Activated naive CD8-positive, alpha-beta T cell treated with anti-CD3 and anti-CD28 coated beads for 36 hours (primary cell): Measurements from ENCODE around the gene SETDB2. TPM values are rescaled to one million over a fixed set of nuclear protein-coding genes. Genes with fewer than 3 reads are reported as not detected.

Source experiments
- DNase-seq: peaks from one replicate; pipeline ENCODE4 v3.0.0; 2021
- H3K27ac Mint-ChIP-seq: one replicate; pipeline ENCODE4 v1.8.0; 2022; ENCODE audit warnings: mild to moderate bottlenecking, moderate library complexity, mixed read lengths
- H3K27me3 Mint-ChIP-seq: one replicate; pipeline ENCODE4 v1.8.0; 2022; ENCODE audit warnings: mild to moderate bottlenecking, mixed read lengths
- H3K36me3 Mint-ChIP-seq: one replicate; pipeline ENCODE4 v1.8.0; 2021; ENCODE audit warnings: mild to moderate bottlenecking, mixed read lengths
- H3K4me1 Mint-ChIP-seq: one replicate; pipeline ENCODE4 v1.8.0; 2021; ENCODE audit warnings: mixed read lengths
- H3K4me3 Mint-ChIP-seq: one replicate; pipeline ENCODE4 v1.8.0; 2022; ENCODE audit warnings: mild to moderate bottlenecking, moderate library complexity, mixed read lengths
- H3K9me3 Mint-ChIP-seq: one replicate; pipeline ENCODE4 v1.8.0; 2022; ENCODE audit warnings: mixed read lengths
- total RNA-seq, 2 experiments: library from RNA; stranded (reverse); gene quantifications; one replicate each; pipeline ENCODE4 v1.2.3, GENCODE V29; 2021

SETDB2 gene
- total RNA-seq, 2 experiments from 2014 or later, result 11.1 to 11.3 TPM

- H3K27me3 Mint-ChIP-seq, result no peaks in the 10 kb centered on the region
- H3K4me3 Mint-ChIP-seq, result no peak overlapping the region
- DNase-seq, result no peak
- no peak overlapping the region for H3K27ac Mint-ChIP-seq
- no peaks in the 10 kb centered on the region for H3K36me3 Mint-ChIP-seq
- no peaks in the 10 kb centered on the region for H3K9me3 Mint-ChIP-seq
- H3K4me1 Mint-ChIP-seq, result no peaks in the 10 kb centered on the region
Measured at GRCh38 chr13:49412749-49413148, 31.3 kb upstream of the SETDB2 start.

GRCh38 chr13:49417161-49417560 is 26.9 kb upstream of the SETDB2 start:
- no peak for DNase-seq
- Mint-ChIP-seq H3K36me3 (no peaks in the 10 kb centered on the region), H3K4me1 (no peaks in the 10 kb centered on the region), H3K4me3 (no peak overlapping the region), H3K27ac (no peak overlapping the region), H3K27me3 (no peaks in the 10 kb centered on the region), H3K9me3 (no peaks in the 10 kb centered on the region)

GRCh38 chr13:49418206-49418605 is 25.9 kb upstream of the SETDB2 start:
- DNase-seq, result no peak
- Mint-ChIP-seq H3K4me1 (no peaks in the 10 kb centered on the region), H3K27ac (no peak overlapping the region), H3K36me3 (no peaks in the 10 kb centered on the region), H3K27me3 (no peaks in the 10 kb centered on the region), H3K4me3 (no peak overlapping the region), H3K9me3 (no peaks in the 10 kb centered on the region)

- Mint-ChIP-seq H3K36me3 (no peaks in the 10 kb centered on the region), H3K27ac (peak overlapping the region; percentile 29)
Measured at GRCh38 chr13:49419276-49419675, 24.8 kb upstream of the SETDB2 start.

GRCh38 chr13:49421391-49421790 is 22.7 kb upstream of the SETDB2 start:
- H3K4me3 Mint-ChIP-seq, result no peak overlapping the region
- no peaks in the 10 kb centered on the region for H3K36me3 Mint-ChIP-seq
- DNase-seq, result peak; percentile 9
- H3K9me3 Mint-ChIP-seq, result no peaks in the 10 kb centered on the region
- no peaks in the 10 kb centered on the region for H3K27me3 Mint-ChIP-seq
- no peaks in the 10 kb centered on the region for H3K4me1 Mint-ChIP-seq
- no peak overlapping the region for H3K27ac Mint-ChIP-seq

More at GRCh38 chr13:49419276-49419675, 24.8 kb upstream of the SETDB2 start:
- no peak for DNase-seq
- no peak overlapping the region for H3K4me3 Mint-ChIP-seq
- no peaks in the 10 kb centered on the region for H3K4me1 Mint-ChIP-seq
- H3K9me3 Mint-ChIP-seq, result no peaks in the 10 kb centered on the region
- H3K27me3 Mint-ChIP-seq, result no peaks in the 10 kb centered on the region

- no peaks in the 10 kb centered on the region for H3K9me3 Mint-ChIP-seq
- H3K36me3 Mint-ChIP-seq, result peaks cover 2% of the 10 kb centered on the region
- no peak overlapping the region for H3K27ac Mint-ChIP-seq
- H3K4me3 Mint-ChIP-seq, result no peak overlapping the region
- H3K27me3 Mint-ChIP-seq, result no peaks in the 10 kb centered on the region
- DNase-seq, result no peak
- no peaks in the 10 kb centered on the region for H3K4me1 Mint-ChIP-seq
Measured at GRCh38 chr13:49424011-49424560, 20.0 kb upstream of the SETDB2 start.

GRCh38 chr13:49428041-49428763 is 15.9 kb upstream of the SETDB2 start:
- Mint-ChIP-seq H3K4me3 (no peak overlapping the region), H3K27ac (no peak overlapping the region), H3K36me3 (peaks cover 2% of the 10 kb centered on the region), H3K4me1 (no peaks in the 10 kb centered on the region), H3K27me3 (no peaks in the 10 kb centered on the region), H3K9me3 (no peaks in the 10 kb centered on the region)
- DNase-seq, result no peak

- Mint-ChIP-seq H3K36me3 (peaks cover 2% of the 10 kb centered on the region), H3K4me3 (no peak overlapping the region), H3K27ac (no peak overlapping the region), H3K27me3 (no peaks in the 10 kb centered on the region), H3K4me1 (no peaks in the 10 kb centered on the region), H3K9me3 (no peaks in the 10 kb centered on the region)
- no peak for DNase-seq
Measured at GRCh38 chr13:49429121-49429520, 15.0 kb upstream of the SETDB2 start.

- Mint-ChIP-seq H3K9me3 (no peaks in the 10 kb centered on the region), H3K4me1 (no peaks in the 10 kb centered on the region), H3K36me3 (peaks cover 2% of the 10 kb centered on the region), H3K27me3 (no peaks in the 10 kb centered on the region), H3K4me3 (no peak overlapping the region), H3K27ac (no peak overlapping the region)
- no peak for DNase-seq
Measured at GRCh38 chr13:49435992-49436391, 8.1 kb upstream of the SETDB2 start.

GRCh38 chr13:49436890-49437289 is 7.2 kb upstream of the SETDB2 start:
- Mint-ChIP-seq H3K9me3 (no peaks in the 10 kb centered on the region), H3K4me1 (peaks cover 2% of the 10 kb centered on the region), H3K4me3 (no peak overlapping the region), H3K36me3 (peaks cover 2% of the 10 kb centered on the region), H3K27ac (no peak overlapping the region), H3K27me3 (no peaks in the 10 kb centered on the region)
- no peak for DNase-seq

GRCh38 chr13:49437705-49438104 is 6.4 kb upstream of the SETDB2 start:
- no peak for DNase-seq

GRCh38 chr13:49439609-49440008 is 4.5 kb upstream of the SETDB2 start:
- Mint-ChIP-seq H3K4me3 (no peak overlapping the region), H3K27me3 (no peaks in the 10 kb centered on the region), H3K36me3 (peaks cover 8% of the 10 kb centered on the region), H3K27ac (no peak overlapping the region), H3K4me1 (peaks cover 9% of the 10 kb centered on the region), H3K9me3 (no peaks in the 10 kb centered on the region)
- DNase-seq, result no peak

More at GRCh38 chr13:49437705-49438104, 6.4 kb upstream of the SETDB2 start:
- Mint-ChIP-seq H3K4me1 (peaks cover 9% of the 10 kb centered on the region), H3K9me3 (no peaks in the 10 kb centered on the region), H3K36me3 (peaks cover 6% of the 10 kb centered on the region), H3K4me3 (no peak overlapping the region), H3K27me3 (no peaks in the 10 kb centered on the region), H3K27ac (no peak overlapping the region)

GRCh38 chr13:49441312-49441711 is 2.8 kb upstream of the SETDB2 start:
- no peaks in the 10 kb centered on the region for H3K27me3 Mint-ChIP-seq
- H3K4me1 Mint-ChIP-seq, result peaks cover 16% of the 10 kb centered on the region
- H3K36me3 Mint-ChIP-seq, result peaks cover 13% of the 10 kb centered on the region
- no peak for DNase-seq
- no peak overlapping the region for H3K4me3 Mint-ChIP-seq
- H3K27ac Mint-ChIP-seq, result no peak overlapping the region
- H3K9me3 Mint-ChIP-seq, result no peaks in the 10 kb centered on the region

- peaks cover 19% of the 10 kb centered on the region for H3K4me1 Mint-ChIP-seq
- H3K4me3 Mint-ChIP-seq, result no peak overlapping the region
Measured at GRCh38 chr13:49441846-49442245, 2.2 kb upstream of the SETDB2 start.

GRCh38 chr13:49443357-49443703 is 744 bp upstream of the SETDB2 start:
- Mint-ChIP-seq H3K4me3 (peak overlapping the region; percentile 94), H3K27me3 (no peaks in the 10 kb centered on the region), H3K36me3 (peaks cover 13% of the 10 kb centered on the region), H3K4me1 (peaks cover 28% of the 10 kb centered on the region), H3K9me3 (no peaks in the 10 kb centered on the region), H3K27ac (peak overlapping the region; percentile 95)
- DNase-seq, result no peak

More at GRCh38 chr13:49441846-49442245, 2.2 kb upstream of the SETDB2 start:
- H3K36me3 Mint-ChIP-seq, result peaks cover 13% of the 10 kb centered on the region
- no peaks in the 10 kb centered on the region for H3K27me3 Mint-ChIP-seq
- DNase-seq, result no peak
- H3K27ac Mint-ChIP-seq, result no peak overlapping the region
- no peaks in the 10 kb centered on the region for H3K9me3 Mint-ChIP-seq
